HepG2 (cell line): Measurements from ENCODE around the gene MTARC1. TPM values are rescaled to one million over a fixed set of nuclear protein-coding genes. Genes with fewer than 3 reads are reported as not detected.

Source experiments
- ATAC-seq: fragments of 200-7000 bp; cut with Tn5 transposase; 3 replicates; pipeline ENCODE4 v1.9.1; 2020; ENCODE audit warnings: mild to moderate bottlenecking, moderate library complexity
- BruUV-seq: library from RNA; stranded (reverse); fragments of 400-500 nt; replicated peaks from 2 replicates; lab custom pipeline; 2021; lab: Mats Ljungman, UMichigan
- CTCF ChIA-PET: fragments of 300-600 bp; formaldehyde crosslinking; extraction: SDS; loops from one replicate; lab custom pipeline; 2021; ENCODE audit warnings: low total read pairs, inconsistent platforms, low intra/inter-chr PET ratio; lab: Yijun Ruan, JAX
- POLR2A ChIA-PET: fragments of 350-600 bp; sonication (Branson Sonifier 250); formaldehyde crosslinking; loops from one replicate; lab custom pipeline; 2020; ENCODE audit warnings: antibody characterized with exemption, inconsistent platforms; lab: Yijun Ruan, JAX
- DNase-seq: peaks from one replicate; pipeline ENCODE4 v3.0.0-alpha.2; 2015; ENCODE audit warnings: low spot score
- FAIRE-seq: peaks from 3 replicates; lab custom pipeline; 2011; peaks lifted over from hg19 to GRCh38; lab: Jason Lieb, UNC
- H2AFZ ChIP-seq: one replicate; pipeline ENCODE4 v1.6.1; 2011; ENCODE audit warnings: low read length, inconsistent platforms
- H3K27ac ChIP-seq: fragments of 300-600 bp; 3 replicates; pipeline ENCODE4 v1.8.0; 2011; ENCODE audit warnings: mixed run types, mild to moderate bottlenecking, mixed read lengths, low read length, inconsistent platforms; ENCODE audit not compliant: insufficient read depth; ENCODE audit errors: extremely low read length
- H3K27me3 ChIP-seq, 2 experiments: fragments of 200-600 bp in 1 of 2; 2 replicates in 1 of 2; 3 replicates in 1 of 2; pipeline versions ENCODE4 v1.6.0 to v1.8.0; 2011; ENCODE audit warnings: low read length in 2 of 2, mild to moderate bottlenecking in 2 of 2, moderate library complexity in 2 of 2, inconsistent platforms in 1 of 2; ENCODE audit not compliant: insufficient read depth in 2 of 2, control insufficient read depth in 1 of 2
- H3K36me3 ChIP-seq, 2 experiments: fragments of 200-600 bp in 1 of 2; replicated peaks in 1 of 2; 2 replicates in 1 of 2; 3 replicates in 1 of 2; pipeline versions ENCODE4 v1.5.1 to v1.8.0; 2011; ENCODE audit warnings: low read length in 2 of 2, inconsistent platforms in 1 of 2; ENCODE audit not compliant: insufficient read depth in 2 of 2, control insufficient read depth in 1 of 2
- H3K4me1 ChIP-seq: 2 replicates; pipeline ENCODE4 v1.5.1; 2012; ENCODE audit warnings: low read length, inconsistent platforms; ENCODE audit not compliant: insufficient read depth
- H3K4me2 ChIP-seq: 2 replicates; pipeline ENCODE4 v1.6.0; 2011; ENCODE audit warnings: low read depth, low read length, inconsistent platforms
- H3K4me3 ChIP-seq, 3 experiments: fragments of 200-600 bp in 1 of 3; sonication (generic), shearing (Covaris generic) in 1 of 3; replicated peaks in 1 of 3; 2 replicates each; pipeline ENCODE4 v1.5.1; 2011 to 2016; ENCODE audit warnings: low read length in 3 of 3, inconsistent platforms in 2 of 3, low read depth in 2 of 3, mild to moderate bottlenecking in 2 of 3, control low read depth in 1 of 3, mixed read lengths in 1 of 3; ENCODE audit not compliant: insufficient read depth in 1 of 3
- H3K79me2 ChIP-seq: one replicate; pipeline ENCODE4 v1.6.1; 2011; ENCODE audit warnings: low read length, inconsistent platforms; ENCODE audit not compliant: insufficient read depth
- H3K9ac ChIP-seq: 2 replicates; pipeline ENCODE4 v1.6.0; 2011; ENCODE audit warnings: mild to moderate bottlenecking, low read depth, low read length, inconsistent platforms; ENCODE audit not compliant: insufficient read depth
- H3K9me3 ChIP-seq: 2 replicates; pipeline ENCODE4 v1.5.1; 2012; ENCODE audit warnings: mild to moderate bottlenecking, low read length
- H4K20me1 ChIP-seq: 2 replicates; pipeline ENCODE4 v1.6.0; 2011; ENCODE audit warnings: inconsistent platforms, mild to moderate bottlenecking, low read length, moderate library complexity; ENCODE audit not compliant: insufficient read depth
- CBFB ChIP-seq: sonication (generic); formaldehyde crosslinking; IDR thresholded peaks from 2 replicates; pipeline ENCODE4 v1.4.0; 2020; ENCODE audit warnings: missing genetic modification reagents
- FOXO1 ChIP-seq: sonication (generic); formaldehyde crosslinking; IDR thresholded peaks from 2 replicates; pipeline ENCODE4 v1.4.0; 2020; ENCODE audit warnings: missing genetic modification reagents
- HNF4A ChIP-seq: sonication (generic); formaldehyde crosslinking; IDR thresholded peaks from 2 replicates; pipeline ENCODE4 v1.4.0; 2020; ENCODE audit warnings: missing genetic modification reagents
- ZNF180 ChIP-seq: sonication (generic); formaldehyde crosslinking; IDR thresholded peaks from 2 replicates; pipeline ENCODE4 v1.4.0; 2020; ENCODE audit warnings: low read depth, missing genetic modification reagents, borderline replicate concordance
- ZNF782 ChIP-seq: sonication (generic); formaldehyde crosslinking; IDR thresholded peaks from 2 replicates; pipeline ENCODE4 v1.4.0; 2020; ENCODE audit warnings: missing genetic modification reagents, mild to moderate bottlenecking, borderline replicate concordance
- WGBS: methylation state at CpG from one replicate; pipeline ENCODE4 v1.1.6; 2017; ENCODE audit warnings: low lambda C conversion rate; 5-methylcytosine and 5-hydroxymethylcytosine counted together
- in situ Hi-C: cut with HindIII; loops from 2 replicates; pipeline ENCODE4 v1.10.0; 2017; ENCODE audit warnings: low pct_unique_long_range_greater_than_20kb; ENCODE audit not compliant: extremely low pct_ligation_motif_present
- intact Hi-C: fragments of 100-400 bp; cut with micrococcal nuclease; formaldehyde crosslinking; loops from one replicate; pipeline ENCODE4 v1.10.0; 2022; ENCODE audit not compliant: unreplicated experiment
- polyA plus RNA-seq, 8 experiments: library from polyadenylated mRNA; depleted of rRNA in 3 of 8; stranded (reverse) in 7 of 8; unstranded in 1 of 8; fragments of >200 nt; fragmentation: Illumina TruSeq in 4 of 8; extraction: Trizol in 4 of 8; gene quantifications; 2 replicates each; pipeline versions ENCODE4 v1.2.1 to v1.2.3, GENCODE V29; 2011 to 2016; ENCODE audit warnings: low read depth in 4 of 8, missing spikeins in 1 of 8, mixed read lengths in 1 of 8; ENCODE audit not compliant: insufficient read depth in 1 of 8
- total RNA-seq, 5 experiments: library from RNA; depleted of rRNA; stranded (reverse); fragments of >200 nt; fragmentation: Illumina TruSeq; extraction: Trizol; gene quantifications; 2 replicates each; pipeline ENCODE4 v1.2.3, GENCODE V29; 2016; ENCODE audit warnings: low read depth in 1 of 5

MTARC1 gene
- total and polyA plus RNA-seq, 2 of the 13 experiments (the other 11 are each of a cell fraction or from before 2014, with no cell fraction given), result 19.4 to 106 TPM

- CTCF ChIA-PET, result no interaction called here
- H3K4me3 ChIP-seq, result no peak overlapping the region; a peak in 1 of 6 replicates
- no peaks in the 10 kb centered on the region for H3K9me3 ChIP-seq
- DNase-seq, result no peak
- in situ Hi-C loops (no loop called here), intact Hi-C loops (no loop called here)
- H3K79me2 ChIP-seq, result peaks cover 23% of the 10 kb centered on the region
- H3K27me3 ChIP-seq, result peaks cover 0 to 14% of the 10 kb centered on the region in 2 experiments; a peak in 2 of 5 replicates
- no peak for FAIRE-seq
- POLR2A ChIA-PET, result interaction anchor here (2.0 kb wide), 1 partner anchor 16 kb away, joined by 5 read pairs; no protein-coding TSS in a partner anchor
- H3K36me3 ChIP-seq, result peaks cover 7 to 20% of the 10 kb centered on the region in 2 experiments
- H3K27ac ChIP-seq, result no peak overlapping the region
- no peak for TF ChIP-seq CBFB
- peak; percentile 53 for TF ChIP-seq HNF4A (CRISPR knock-in tag)
- peaks cover 57% of the 10 kb centered on the region for H3K4me1 ChIP-seq
- ATAC-seq, result no peak
- peak overlapping the region; percentile 95 for H3K4me2 ChIP-seq
- H3K9ac ChIP-seq, result no peak overlapping the region
- no TSS peak for BruUV-seq
- no peaks in the 10 kb centered on the region for H4K20me1 ChIP-seq
- H2AFZ ChIP-seq, result no peak overlapping the region
- WGBS, result 48% methylated on average over 2 of the region's 2 CpGs
Measured at GRCh38 chr1:220751111-220751510, 35.6 kb upstream of the MTARC1 start.

GRCh38 chr1:220754212-220754917 is 32.3 kb upstream of the MTARC1 start:
- H3K4me2 ChIP-seq, result no peak overlapping the region
- H3K79me2 ChIP-seq, result peaks cover 19% of the 10 kb centered on the region
- no peaks in the 10 kb centered on the region for H4K20me1 ChIP-seq
- no peak overlapping the region for H3K4me3 ChIP-seq
- H3K36me3 ChIP-seq, result peaks cover 9 to 21% of the 10 kb centered on the region in 2 experiments
- DNase-seq (no peak), ATAC-seq (no peak)
- H3K4me1 ChIP-seq, result peaks cover 31% of the 10 kb centered on the region
- H3K9ac ChIP-seq, result no peak overlapping the region
- POLR2A ChIA-PET, result no interaction called here
- whole genome bisulfite sequencing, result 93% methylated on average over 4 of the region's 6 CpGs
- H3K27ac ChIP-seq, result no peak overlapping the region
- H3K9me3 ChIP-seq, result no peaks in the 10 kb centered on the region
- no peaks in the 10 kb centered on the region for H3K27me3 ChIP-seq
- CTCF ChIA-PET, result no interaction called here
- BruUV-seq, result no TSS peak
- TF ChIP-seq FOXO1 (CRISPR knock-in tag) (no peak), ZNF782 (CRISPR knock-in tag) (no peak), ZNF180 (CRISPR knock-in tag) (no peak)
- TF ChIP-seq, all 625 proteins: peak for 0
- intact Hi-C loops, result no loop called here
- in situ Hi-C loops, result no loop called here
- FAIRE-seq, result no peak
- no peak overlapping the region for H2AFZ ChIP-seq
